22Rv1 (cell line): Measurements from ENCODE around the gene SHISA5.

Source experiments
- H3K27ac ChIP-seq: fragments of 450-650 bp; 2 replicates; pipeline ENCODE4 v1.5.1; 2017
- CTCF ChIP-seq: fragments of 450-650 bp; IDR thresholded peaks from 2 replicates; pipeline ENCODE4 v1.5.1; 2017; ENCODE audit warnings: mild to moderate bottlenecking
- ZFX ChIP-seq: fragments of 450-650 bp; IDR thresholded peaks from 2 replicates; pipeline ENCODE4 v1.6.1; 2017; ENCODE audit warnings: antibody characterized with exemption, borderline replicate concordance

SHISA5 gene

GRCh38 chr3:48473617-48473952, 30.4 kb downstream of the SHISA5 start:
- no peak for TF ChIP-seq CTCF
- TF ChIP-seq ZFX, result no peak
- peak overlapping the region; percentile 89 for H3K27ac ChIP-seq

GRCh38 chr3:48472923-48473616, 30.9 kb downstream of the SHISA5 start:
- H3K27ac ChIP-seq, result peak overlapping the region; percentile 89
- TF ChIP-seq ZFX (no peak), CTCF (peak; percentile 44)

DNA sequence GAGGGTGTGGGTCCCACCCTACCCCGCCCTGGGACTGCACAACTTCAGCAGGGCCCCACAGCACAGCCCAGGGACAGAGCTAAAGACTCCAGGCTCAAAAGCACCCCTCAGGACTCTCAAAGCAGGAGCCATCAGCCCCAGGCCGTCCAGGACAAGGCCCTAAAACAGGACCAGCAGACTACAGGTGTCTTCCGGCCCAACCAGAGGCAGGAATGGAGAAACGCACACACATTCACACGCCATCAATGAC, 31.4 kb downstream of the SHISA5 start:
- peak overlapping the region; percentile 89 for H3K27ac ChIP-seq
- TF ChIP-seq CTCF (no peak), ZFX (no peak)

DNA sequence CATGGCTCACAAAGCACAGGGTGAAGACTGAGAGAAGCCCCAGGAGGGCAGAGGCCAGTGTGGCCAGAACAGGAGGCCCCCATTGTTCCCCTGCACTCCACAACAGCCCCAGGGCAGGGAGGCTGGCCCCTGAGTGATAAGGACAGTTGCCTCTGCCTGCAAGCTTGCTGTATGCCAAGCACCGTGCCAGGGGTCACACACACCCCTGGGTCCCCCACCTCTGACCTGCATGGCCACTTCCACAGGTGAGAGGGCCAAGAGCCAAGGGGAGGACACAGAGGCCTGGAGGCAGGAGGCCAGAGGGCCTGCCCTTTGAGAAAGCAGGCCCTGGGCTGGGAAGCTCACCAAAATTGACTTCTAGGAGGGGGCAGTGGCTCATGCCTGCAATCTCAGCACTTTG, 33.7 kb downstream of the SHISA5 start:
- TF ChIP-seq CTCF, result no peak
- TF ChIP-seq ZFX, result no peak
- peak overlapping the region; percentile 42 for H3K27ac ChIP-seq

- TF ChIP-seq CTCF (no peak), ZFX (no peak)
- peak overlapping the region; percentile 99 for H3K27ac ChIP-seq
Observed at GRCh38 chr3:48469046-48469915, 34.7 kb downstream of the SHISA5 start.

GRCh38 chr3:48468329-48468731, 35.6 kb downstream of the SHISA5 start:
- TF ChIP-seq ZFX (no peak), CTCF (no peak)
- peak overlapping the region; percentile 99 for H3K27ac ChIP-seq
